Non-pigmented ciliary epithelial cell (primary cell): Measurements from ENCODE around the gene KCNJ3.

Experiments
- DNase-seq: peaks from one replicate; pipeline ENCODE4 v3.0.0-alpha.2; 2010; ENCODE audit warnings: low read depth

The KCNJ3 gene

GRCh38 chr2:154707994-154708575 lies 9.6 kb downstream of the KCNJ3 start:
- DNase-seq, result no peak

- DNase-seq, result no peak
These were observed 10.7 kb downstream of the KCNJ3 start for GRCh38 chr2:154709215-154709614.

DNA sequence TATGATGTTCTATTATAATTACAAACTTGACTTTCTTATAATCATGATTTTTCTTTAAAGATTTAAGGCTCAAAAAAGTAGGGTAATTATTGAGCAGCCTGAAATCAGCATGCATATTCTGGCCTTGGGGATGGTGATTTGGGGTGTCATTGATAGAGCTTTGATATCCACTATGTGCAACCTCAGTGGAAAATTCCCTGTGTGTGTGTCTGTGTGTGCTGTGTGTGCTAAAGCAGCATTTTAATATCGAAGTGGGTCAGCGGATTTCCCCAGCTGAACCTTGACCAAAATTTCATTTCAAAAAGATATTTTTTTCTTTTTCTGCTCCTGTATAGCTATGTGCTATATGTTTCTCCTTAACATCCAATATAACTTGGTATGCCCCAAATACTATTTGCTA lies 11.6 kb downstream of the KCNJ3 start:
- DNase-seq, result no peak

DNA sequence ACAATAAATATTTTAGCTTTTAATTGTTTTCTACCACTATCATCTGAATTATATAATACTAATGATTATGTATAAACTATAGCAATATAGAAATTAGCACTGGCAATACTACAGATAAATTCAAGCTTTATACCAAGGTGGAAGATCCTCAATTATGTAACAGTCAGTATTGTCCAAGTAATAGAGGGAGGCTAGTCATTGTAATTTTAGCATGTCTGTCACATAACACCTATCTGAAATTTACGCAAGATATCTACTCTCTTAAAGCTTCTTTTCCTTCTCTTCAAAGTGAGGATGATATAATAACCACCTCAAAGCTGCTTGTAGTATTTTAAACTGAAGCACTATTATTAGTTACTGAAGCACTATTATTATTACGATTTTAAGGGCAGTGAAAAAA lies 12.2 kb downstream of the KCNJ3 start:
- no peak for DNase-seq

DNA sequence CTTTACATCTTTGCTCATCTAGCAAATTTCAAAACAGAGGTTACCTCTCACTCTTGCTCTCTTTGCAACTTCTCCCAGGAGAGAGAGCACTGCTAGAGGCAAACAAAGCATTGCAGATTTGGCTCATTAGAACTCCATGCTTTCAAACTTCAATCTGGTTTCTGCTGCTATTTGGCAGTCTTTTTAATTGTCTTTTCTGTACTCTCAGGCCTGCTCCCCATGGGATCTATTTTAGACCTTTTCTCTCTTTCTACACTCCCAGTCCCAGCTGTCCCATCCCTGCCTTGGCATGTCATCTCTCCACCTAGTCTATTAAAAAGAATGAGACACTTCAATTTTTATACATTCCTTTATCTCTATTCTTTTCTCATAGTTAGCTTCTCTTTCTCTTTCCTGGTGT lies 15.2 kb downstream of the KCNJ3 start:
- no peak for DNase-seq

- DNase-seq, result peak; percentile 18
These were observed 22.2 kb downstream of the KCNJ3 start for GRCh38 chr2:154720651-154721050.

DNA sequence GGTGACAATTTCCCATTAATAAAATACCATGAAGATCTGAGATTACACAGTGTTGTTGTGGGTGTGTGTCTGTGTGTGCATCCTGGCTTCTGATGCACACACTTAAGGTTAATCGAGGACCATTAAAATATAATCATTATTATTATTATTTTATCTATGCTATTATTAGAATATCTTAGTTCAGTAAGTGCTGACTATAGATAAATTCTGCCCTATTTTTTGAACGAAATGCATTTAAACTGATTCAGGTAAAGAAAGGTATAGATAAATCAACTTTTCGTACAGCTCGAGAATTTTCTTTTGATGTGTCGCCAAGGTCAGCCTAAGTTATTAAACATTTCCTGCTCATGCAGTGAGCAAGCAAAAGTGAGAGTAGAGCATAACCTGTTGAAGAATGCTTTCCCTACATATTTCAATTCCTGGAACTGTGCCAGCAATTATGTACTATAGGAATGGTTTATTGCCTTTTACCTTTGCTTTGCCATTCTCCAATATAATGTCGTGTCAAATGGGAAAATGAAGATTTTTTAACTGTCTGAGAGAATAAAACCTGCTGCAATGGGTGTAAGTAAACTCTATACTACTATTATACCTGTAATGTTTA lies 25.8 kb downstream of the KCNJ3 start:
- no peak for DNase-seq

GRCh38 chr2:154740361-154740760 lies 41.9 kb downstream of the KCNJ3 start:
- no peak for DNase-seq

DNA sequence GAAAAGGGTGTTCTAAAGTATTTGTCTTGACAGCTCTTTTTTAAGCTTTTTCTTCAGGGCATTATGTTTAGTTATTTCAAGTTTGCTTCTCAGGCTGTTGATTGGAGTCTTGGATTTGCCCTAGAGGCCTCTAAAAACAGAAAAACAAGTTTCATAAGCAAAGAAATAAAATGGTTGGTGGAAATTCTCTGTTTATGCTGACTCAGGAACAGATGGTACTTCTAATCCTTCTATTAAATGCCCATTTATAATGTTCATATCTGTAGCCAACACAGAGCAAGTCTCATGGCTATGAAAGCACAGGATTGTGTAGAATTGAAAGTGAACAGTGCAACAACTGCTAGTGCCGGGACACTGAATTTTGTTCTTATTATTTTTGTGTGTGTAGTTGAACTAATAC lies 60.4 kb downstream of the KCNJ3 start:
- DNase-seq, result no peak

DNA sequence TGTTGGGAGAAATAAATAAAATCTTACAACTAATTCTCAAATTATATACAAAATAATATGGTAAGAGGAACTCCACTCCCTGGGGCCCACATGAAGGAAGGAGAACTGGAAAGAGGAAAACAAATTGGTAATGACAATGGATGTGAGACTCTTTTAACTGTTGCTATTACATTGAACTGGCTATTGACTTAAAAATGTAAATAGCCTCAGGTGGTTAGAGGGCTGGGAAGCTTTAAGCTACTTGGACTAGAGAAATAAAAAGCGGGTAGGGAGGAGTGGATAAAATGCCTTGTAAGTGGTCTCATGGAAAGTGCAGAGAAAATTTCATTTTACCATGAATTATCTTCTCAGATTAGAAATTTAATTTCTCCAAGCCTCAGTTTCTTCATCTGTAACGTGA lies 64.1 kb downstream of the KCNJ3 start:
- no peak for DNase-seq

- DNase-seq, result no peak
These were observed 73.3 kb downstream of the KCNJ3 start for GRCh38 chr2:154771664-154772284.

GRCh38 chr2:154776825-154777224 lies 78.3 kb downstream of the KCNJ3 start:
- DNase-seq, result no peak

- no peak for DNase-seq
These were observed 95.9 kb downstream of the KCNJ3 start for GRCh38 chr2:154794406-154794805.

- no peak for DNase-seq
These were observed 97.2 kb downstream of the KCNJ3 start for GRCh38 chr2:154795651-154796050.

DNA sequence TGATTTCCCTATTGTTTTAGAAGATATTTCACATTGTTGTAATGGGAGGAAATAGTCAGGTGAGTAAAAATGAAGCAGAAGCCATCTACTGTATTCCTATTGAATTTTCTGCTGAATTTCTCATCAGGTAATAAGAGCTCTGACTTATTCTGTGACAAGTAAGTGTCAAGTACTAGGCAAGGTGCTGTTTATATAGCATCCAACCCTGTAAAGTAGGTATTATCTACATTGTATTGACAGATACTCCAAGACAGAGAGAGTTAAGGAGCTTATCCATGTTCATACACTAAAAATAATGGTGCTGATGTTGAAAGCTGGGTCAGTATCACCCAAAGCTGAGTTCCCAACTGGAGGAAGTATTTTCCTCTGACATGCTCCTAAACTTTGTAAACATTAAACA lies 106.0 kb downstream of the KCNJ3 start:
- DNase-seq, result no peak

GRCh38 chr2:154813636-154814035 lies 115.1 kb downstream of the KCNJ3 start:
- no peak for DNase-seq

DNA sequence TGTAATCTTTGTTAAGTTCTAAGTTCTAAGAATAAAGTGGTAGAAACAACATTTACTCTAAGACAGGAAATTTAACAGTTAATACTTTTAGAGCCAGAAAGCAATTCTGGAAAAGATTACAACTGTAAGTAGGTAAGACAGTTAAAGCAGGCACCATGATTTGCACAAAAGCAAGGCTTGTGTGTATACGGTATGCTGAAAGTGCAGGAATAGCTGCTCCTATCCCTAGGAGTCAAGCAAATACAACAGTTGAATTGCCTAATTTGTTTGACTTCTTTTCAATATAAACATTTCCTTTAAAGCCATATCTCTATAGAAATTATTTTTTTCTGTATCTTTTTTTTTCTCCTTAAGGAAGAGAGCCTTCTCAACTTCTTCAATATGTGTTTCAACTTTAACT lies 116.4 kb downstream of the KCNJ3 start:
- no peak for DNase-seq

DNA sequence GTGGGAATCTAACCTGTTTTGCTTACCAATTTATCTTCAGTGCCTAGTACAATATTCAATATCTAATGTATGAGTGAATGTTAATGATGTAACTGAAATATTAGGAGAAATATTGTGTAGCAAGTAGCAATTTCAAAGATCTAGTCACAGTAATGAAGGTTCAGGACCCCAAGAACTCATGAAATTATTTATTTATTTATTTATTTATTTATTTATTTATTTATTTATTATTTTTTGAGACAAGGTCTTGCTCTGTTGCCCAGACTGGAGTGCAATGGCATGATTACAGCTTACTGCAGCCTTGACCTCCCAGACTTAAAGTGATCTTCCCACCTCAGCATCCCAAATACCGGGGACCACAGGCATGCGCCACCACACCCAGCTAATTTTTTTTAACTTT lies 126.9 kb downstream of the KCNJ3 start:
- DNase-seq, result no peak

- no peak for DNase-seq
These were observed 128.3 kb downstream of the KCNJ3 start for GRCh38 chr2:154826827-154827226.

GRCh38 chr2:154827286-154827685 lies 128.8 kb downstream of the KCNJ3 start:
- DNase-seq, result no peak

- DNase-seq, result no peak
These were observed 134.2 kb downstream of the KCNJ3 start for GRCh38 chr2:154832711-154833110.

GRCh38 chr2:154836632-154837031 lies 138.1 kb downstream of the KCNJ3 start:
- no peak for DNase-seq

DNA sequence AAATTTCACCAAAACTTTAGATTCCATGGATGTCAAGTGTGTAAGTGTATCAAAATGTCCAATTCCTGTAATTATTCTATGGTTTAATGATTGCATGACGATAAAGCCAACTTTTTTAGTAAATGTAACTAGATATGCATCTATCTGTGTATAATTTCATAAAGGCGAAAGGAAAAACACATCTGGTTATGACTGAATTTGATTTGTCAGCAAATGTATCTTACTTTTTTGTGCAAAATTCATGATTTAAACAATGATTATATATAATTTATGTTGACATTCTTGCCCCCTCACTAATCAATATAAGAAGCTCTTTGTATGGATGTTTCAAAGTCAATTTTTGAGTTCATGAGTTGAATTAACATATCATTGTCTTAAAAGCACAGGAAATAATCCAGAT lies 138.5 kb downstream of the KCNJ3 start:
- no peak for DNase-seq

DNA sequence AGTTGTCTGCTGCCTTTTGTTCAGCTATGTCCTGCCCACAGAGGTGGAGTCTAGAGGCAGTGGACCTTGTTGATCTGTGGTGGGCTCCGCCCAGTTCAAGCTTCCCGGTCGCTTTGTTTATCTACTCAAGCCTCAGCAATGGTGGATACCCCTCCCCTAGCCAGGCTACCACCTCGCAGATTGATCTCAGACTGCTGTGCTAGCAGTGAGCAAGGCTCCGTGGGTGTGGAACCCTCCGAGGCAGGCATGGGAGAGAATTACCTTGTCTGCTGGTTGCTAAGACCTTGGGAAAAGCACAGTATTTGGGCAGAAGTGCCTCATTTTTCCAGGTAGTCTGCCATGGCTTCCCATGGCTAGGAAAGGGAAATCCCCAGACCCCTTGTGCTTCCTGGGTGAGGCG lies 146.0 kb downstream of the KCNJ3 start:
- DNase-seq, result no peak
